NOMO-1 (cell line): ENCODE results near the gene MMS19.
"Not testable (repeated sequence)": the region's sequence is repeated elsewhere in the genome, so short reads cannot be mapped to it uniquely, and the experiment has no call there.

Experiments
- DNase-seq, 2 experiments: peaks; one replicate each; lab custom pipeline; 2025; ENCODE audit not compliant: unreplicated experiment in 2 of 2; lab: John Stamatoyannopoulos, UW

Gene MMS19

DNA sequence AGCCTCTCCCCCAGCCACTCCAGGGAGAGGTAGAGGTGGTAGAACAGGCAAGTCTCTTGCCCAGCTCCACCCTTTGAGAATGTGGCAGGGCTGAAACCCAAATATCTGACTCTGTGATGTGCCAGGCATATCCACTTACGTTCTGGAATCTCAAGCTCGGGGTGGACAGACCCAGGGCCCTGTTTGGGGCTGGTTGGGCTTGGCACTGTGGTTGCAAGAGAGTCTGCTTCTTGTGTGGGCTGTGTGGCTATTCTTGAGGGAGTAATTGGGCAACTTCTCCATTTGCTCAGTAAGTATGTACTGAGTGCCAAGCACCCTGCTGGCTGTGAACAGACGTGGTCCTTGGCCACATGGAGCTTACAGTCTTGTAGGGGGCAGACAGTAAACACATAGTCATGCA, 5.2 kb upstream of the MMS19 start:
- DNase-seq, result peak in 1 of 2 experiments; percentile 14

GRCh38 chr10:97502916-97503315, 4.7 kb upstream of the MMS19 start:
- DNase-seq, result no peak

DNA sequence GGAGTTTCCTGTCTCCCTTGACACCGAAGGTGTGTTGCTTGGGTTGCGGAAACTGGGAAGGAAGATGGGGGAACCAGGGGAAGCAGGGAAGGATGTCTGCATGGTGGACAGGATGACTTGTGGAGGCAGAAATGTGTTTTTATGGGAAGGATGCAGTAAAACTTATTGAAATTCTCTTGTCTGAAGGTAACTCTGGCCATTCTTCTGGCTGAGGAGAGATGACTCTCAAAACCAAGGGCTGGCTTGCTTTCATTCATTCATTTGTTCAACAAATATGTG, 2.0 kb upstream of the MMS19 start:
- no peak for DNase-seq

DNA sequence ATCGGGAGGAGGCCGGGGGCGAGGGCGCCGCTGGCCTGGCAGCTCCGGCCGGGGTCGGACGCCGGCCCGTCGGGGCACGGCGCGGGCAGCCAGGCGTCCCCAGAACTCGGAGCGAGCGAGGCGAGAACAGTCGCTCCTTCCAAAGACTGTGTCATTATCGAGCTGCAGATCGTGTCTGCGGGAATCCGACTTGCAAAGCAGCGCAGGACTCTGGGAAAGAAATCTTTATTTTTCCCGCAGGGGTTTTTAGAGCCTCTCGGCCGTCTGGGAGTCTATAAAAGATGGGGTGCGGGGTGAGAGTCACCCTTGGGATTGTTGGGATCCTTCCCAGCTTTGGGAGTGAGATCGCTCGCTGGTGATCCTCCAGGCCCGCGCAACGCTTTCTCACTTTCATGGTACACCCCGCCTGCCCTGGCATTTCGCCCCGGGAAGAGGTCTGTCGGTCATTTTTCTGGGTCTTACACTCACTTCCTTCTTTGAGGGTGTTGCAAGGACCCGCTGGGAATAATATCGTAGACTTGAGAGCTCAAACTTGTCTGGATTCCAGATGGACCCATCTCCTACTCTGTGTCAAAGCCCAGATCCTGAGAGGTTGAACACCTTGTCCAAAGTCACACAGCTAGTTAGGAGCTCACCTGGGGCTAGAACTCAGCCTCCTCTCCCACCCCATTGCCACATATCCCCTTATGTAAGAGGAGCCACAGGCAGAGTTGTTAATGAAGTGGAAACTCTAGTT, 1.5 kb upstream of the MMS19 start:
- DNase-seq, result peak; percentile 6 to 35

DNA sequence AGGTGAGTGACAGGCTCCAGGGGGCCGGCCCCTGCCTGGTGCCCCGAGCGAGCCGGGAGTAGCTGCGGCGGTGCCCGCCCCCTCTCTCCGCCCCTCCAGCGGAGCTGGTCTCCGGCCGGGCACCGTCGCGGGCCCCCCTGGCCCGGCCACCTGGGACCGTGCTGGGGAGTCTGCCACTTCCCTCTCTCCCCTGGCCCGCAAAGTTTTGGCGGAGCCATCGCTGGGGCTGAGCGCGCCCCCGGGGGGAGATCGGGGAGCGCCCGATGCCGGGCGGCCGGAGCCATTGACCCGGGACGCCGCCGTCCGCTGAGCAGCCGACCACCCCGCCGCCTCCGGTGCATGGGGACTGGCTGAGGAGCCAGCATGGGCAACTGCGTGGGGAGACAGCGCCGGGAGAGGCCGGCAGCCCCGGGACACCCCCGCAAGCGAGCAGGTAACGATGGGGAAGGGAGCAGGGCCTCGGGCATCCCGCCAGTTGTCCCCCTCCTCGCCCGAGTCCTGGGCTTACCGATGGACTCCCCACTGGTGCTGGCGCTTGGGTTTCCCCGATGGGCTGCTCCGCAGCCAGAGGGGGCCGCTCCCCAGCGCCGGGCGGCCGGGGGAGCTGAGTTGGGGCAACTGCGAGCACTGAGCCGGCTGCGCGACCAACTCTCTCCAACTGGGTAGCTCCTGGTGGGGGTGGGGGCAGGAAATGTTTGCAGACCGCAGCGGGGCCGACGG, 779 bp upstream of the MMS19 start, which contains the start of gene UBTD1:
Gene UBTD1 (plus strand): TSS at position 84 of the 720 bp plus-strand sequence. CDS start 280 bp downstream, at position 364.
- DNase-seq, result peak in 1 of 2 experiments; percentile 7

- peak; percentile 62 to 67 for DNase-seq
Measured at GRCh38 chr10:97497572-97498075, 598 bp downstream of the MMS19 start.

DNA sequence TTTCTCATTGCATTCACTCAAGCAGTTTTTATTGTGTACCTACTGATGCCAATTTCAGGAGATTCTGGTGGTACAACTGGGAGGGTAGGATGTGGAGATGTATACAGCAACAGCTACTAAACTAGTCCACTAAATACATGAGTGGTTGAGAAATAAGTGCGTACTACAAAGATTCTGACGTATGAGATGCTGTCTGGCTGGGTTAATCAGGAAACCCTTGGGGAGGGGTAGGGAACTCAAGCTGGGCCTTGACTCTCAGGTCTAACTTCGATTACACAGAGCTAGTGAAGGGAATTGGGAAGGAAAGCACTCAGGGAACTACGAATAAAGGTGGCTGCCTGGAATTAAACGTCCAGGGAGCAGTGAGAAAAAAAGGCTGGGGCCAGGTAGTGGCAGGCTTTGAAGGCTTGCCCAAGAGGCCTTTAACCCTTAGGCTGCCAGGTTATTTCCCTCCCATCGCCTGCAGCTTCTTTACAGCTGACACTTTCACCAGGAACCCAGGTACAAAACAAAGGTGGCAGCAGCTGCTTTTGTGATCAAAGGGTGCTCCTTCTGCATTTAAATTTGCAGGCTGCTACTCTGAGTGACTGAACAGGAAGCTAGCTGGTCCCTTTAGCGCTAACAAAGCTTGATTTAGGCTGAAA, 3.2 kb downstream of the MMS19 start:
- no peak for DNase-seq

DNA sequence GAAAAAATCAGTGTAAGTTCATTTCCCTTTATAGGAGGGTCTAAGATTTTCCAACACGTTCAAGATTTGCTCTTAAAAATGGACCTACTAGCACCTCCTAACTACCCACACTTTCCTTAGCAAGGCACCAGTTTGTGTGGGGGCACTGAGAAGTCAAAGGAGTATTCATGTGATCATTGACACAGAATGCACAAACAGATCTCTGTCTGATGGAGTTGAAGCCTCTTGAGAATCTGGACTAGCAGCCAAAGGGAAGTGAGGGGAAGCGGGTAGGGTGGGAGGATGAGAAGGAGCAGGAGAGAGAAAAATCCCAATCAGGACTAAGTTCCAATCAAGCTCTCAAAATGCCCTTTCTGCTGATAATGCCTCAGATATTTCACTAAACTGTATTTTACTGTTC, 4.1 kb downstream of the MMS19 start:
- DNase-seq, result no peak

DNA sequence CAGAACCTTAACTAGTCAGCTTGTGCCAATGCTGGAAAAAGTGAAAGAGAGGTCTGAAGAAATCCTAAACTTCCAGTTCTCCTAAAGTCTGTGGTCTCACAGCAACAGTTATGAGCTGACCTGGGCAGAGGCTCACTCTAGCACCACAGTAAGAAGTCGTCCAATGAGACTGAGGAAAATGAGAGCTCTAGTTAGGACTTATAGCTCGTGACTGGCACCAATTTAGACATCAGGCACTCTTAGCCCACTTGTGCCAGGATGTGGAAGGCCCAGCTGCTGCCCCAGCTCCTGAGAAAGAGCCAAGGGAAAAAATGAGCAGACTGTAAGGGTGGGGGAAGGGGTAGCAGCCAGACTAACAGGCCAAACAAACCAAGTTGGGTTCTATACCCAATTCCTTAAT, 7.6 kb downstream of the MMS19 start:
- DNase-seq, result no peak

DNA sequence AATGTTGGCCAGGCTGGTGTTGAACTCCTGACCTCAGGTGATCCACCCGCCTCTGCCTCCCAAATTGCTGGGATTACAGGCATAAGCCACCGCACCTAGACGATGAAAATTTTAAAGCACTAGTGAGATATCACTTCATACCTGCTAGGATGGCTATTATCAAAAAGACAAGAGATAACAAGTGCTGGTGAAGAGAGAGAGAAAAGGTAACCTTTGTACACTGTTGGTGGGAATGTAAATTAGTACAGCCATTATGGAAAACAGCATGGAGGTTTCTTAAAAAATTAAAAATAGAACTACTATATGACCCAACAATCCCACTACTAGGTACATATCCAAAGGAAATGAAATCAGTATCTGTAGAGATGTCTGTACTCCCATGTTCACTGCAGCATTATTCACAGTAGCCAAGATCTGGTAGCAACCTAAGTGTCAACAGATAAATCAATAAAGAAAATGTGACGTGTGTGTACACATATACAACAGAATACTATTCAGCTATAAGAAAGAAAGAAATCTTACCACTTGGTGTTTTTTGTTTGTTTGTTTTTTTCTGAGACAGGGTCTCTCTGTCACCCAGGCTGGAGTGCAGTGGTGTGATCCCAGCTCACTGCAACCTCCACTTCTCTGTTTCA, 12.5 kb downstream of the MMS19 start:
- DNase-seq, result no peak

DNA sequence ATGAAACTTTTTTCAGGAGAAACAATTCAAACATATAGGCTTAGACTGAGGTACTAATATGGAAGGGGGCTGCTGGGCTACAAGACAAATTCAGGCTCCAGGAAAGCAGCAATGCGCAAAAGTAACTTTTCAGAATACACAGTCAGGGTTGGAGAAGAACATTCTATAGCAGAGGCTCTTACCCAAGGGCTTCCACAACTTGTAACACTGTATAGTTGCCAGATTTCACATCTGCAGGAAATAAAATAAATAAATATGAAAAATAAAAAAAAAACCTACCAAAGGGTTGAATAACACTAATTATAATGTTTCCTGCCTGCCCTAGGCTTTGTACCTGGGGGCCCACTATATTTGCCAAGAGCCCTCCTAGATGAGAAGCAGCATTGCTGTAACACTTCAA, 14.3 kb downstream of the MMS19 start:
- no peak for DNase-seq

GRCh38 chr10:97483506-97483905, 14.7 kb downstream of the MMS19 start:
- DNase-seq, result no peak

GRCh38 chr10:97482381-97482780, 15.8 kb downstream of the MMS19 start:
- DNase-seq, result no peak

DNA sequence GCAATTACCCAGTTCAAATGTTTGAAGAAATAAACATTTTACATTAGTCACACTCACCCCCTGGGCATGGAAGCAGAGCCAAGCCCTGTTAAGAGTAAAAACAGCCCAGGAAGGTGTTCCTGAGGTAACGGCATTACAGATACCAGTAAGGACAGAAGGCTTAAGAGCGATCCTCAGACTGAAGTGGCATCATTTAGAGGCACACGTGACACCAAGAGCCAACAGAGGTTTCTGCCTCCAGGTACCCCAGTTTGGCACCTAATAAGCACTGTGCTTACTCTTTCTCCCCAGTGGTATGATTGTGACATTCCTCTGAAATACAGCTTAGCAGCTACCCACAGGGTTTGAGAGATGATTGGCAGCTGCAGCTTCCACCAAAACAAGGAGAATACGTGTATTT, 17.2 kb downstream of the MMS19 start:
- no peak for DNase-seq

DNA sequence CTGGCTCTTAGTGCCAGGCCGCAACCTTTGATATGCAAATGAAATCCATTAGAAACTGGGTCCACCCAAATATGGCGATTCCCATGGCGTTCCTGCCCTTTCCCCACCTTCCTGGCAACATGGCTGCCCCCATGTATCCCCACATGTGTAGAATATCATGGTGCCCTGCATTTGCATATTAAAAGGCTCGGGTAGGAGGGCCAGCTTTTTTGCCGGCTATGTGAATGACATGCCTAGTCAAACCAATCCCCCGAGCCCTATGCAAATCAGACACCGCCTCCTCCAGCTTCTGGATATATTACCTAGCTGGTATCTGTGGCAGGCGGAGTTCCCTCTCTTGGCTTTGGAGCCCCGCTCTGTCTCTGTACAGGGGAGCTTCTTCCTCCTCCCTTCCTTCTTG, 18.3 kb downstream of the MMS19 start:
- no peak for DNase-seq

GRCh38 chr10:97479410-97479809, 18.8 kb downstream of the MMS19 start:
- not testable (repeated sequence) for DNase-seq

DNA sequence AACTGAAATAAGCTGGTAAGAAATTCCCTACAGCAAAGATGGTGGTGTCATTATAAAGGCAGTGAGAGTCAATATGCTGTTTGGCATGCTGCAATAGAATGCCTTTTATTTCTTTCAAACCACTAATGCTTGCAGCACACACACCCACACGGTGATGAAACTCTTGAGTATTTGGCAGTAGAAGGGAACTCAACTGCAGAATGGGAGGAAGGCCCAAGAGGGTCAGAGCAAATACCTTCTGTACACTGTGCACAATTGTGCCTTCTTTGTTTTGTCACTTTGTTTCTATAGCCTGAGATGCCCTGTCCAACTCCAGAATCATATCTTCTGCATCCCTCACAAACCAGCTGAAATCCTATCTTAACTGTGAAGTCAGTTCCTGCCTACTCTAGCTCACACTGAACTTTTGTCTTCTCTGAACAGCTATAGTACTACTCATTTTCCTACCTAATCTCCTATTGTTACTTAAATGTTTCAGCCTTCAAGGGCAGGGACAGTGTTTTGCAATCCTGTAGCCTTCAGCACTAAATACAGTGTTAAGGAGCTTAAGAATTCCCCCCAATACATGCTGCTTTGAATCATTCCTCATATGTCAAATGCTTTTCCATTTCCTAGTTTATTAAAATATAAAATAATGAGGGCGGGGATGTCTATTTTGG, 22.2 kb downstream of the MMS19 start:
- peak; percentile 5 to 11 for DNase-seq

- no peak for DNase-seq
Measured at GRCh38 chr10:97474918-97475317, 23.3 kb downstream of the MMS19 start.

GRCh38 chr10:97468781-97469180, 29.4 kb downstream of the MMS19 start:
- not testable (repeated sequence) for DNase-seq

DNA sequence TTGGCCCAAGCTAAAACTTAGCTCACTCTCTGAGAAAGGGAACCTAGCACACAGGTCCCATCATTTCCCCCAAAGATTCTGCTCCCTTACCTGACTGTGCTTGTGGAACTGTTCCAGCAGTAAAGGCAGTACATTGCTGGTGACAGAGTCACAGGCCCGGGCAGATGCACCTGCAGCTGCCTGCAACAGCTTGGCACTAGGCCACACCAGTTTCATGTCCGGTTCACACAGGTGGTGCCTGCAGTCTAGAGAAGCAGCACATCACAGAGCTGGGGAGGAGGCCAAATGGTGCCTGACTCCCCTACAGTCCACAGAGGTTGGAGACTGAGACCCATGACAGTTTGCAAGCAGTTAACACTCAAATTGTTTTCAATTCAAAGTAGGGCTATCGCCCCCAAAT, 30.1 kb downstream of the MMS19 start:
- DNase-seq, result no peak

DNA sequence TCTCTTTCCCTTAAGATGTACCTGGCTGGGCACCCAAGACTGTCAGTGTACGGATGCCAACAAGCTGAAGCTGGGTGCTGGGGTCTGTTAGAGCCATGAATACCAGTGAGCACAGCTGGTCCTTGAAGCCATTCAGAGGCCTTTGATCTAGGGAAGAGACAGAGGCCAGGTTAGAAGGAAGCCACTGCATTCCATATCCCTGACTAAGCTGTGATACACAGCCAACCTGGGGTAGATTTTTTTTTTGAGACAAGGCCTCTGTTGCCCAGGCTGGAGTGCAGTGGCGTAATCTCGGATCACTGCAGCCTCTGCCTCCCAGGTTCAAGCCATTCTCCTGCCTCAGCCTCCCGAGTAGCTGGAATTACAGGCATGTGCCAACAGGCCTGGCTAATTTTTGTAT, 31.5 kb downstream of the MMS19 start:
- no peak for DNase-seq
